ENCODE measurements around the gene UBE2G2.
A peak's percentile ranks its signal among the peaks of the same experiment; 100 is the strongest.

The UBE2G2 gene

DNA sequence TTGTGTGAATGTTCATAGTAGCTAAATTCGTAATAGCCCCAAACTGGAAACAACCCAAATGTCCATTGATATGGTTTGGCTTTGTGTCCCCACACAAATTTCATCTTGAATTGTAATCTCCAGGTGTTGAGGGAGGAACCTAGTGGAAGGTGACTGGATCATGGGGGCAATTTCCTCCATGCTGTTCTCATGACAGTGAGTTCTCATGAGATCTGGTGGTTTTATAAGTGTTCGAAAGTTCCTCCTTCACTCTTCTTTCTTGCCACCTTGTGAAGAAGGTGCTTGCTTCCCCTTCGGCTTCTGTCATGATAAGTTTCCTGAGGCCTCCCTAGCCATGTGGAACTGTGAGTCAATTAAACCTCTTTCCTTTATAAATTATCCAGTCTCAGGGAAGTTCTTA is 11.3 kb downstream of the UBE2G2 start:
- DNase-seq (ENCODE audit: low read depth, low spot score): no peak

DNA sequence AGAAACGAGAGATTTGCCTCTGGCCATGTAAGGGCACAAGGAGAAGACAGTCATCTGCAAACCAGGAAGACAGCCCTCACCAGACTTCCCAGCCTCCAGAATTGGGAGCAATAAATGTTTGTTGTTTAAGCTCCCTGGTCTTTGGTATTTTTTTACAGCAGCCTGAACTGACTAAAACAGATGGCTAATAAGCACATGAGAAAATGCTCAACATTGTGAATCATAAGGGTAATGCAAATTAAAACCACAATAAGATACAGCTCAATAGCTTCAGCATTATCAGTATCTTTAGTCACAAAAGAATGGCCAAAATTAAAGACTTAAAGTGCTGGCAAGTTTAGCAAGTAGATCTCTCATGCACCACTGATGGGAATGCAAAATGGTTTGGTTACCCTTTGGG is 11.7 kb downstream of the UBE2G2 start:
- DNase-seq (ENCODE audit: low read depth, low spot score): no peak

GRCh38 chr21:44785620-44786335 is 15.8 kb downstream of the UBE2G2 start:
- no peak for DNase-seq (ENCODE audit: low read depth, low spot score)

DNA sequence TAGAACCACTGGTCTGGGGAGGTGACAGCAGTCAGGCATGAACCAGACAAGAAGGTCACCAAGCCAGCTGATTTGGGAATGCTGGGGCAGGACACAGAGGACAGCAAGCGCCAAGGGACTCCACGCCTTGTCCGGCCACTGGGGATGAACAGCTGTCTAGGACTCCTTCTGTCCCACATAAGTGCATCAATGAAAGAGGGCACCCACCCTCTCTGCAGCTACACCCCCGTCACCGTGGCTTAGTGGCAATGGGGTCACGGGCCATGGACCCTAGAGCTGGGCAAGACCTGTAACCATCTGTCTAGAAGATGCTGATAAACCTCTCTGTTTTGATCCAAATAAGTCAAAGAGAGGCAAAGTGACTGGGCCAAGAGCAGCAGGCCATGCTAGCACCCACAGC is 16.8 kb downstream of the UBE2G2 start:
- DNase-seq (ENCODE audit: low read depth, low spot score): no peak

GRCh38 chr21:44783020-44783696 is 18.5 kb downstream of the UBE2G2 start:
- no peak for DNase-seq (ENCODE audit: low read depth, low spot score)

GRCh38 chr21:44780767-44781459 is 20.7 kb downstream of the UBE2G2 start:
- no peak for DNase-seq (ENCODE audit: low read depth, low spot score)

DNA sequence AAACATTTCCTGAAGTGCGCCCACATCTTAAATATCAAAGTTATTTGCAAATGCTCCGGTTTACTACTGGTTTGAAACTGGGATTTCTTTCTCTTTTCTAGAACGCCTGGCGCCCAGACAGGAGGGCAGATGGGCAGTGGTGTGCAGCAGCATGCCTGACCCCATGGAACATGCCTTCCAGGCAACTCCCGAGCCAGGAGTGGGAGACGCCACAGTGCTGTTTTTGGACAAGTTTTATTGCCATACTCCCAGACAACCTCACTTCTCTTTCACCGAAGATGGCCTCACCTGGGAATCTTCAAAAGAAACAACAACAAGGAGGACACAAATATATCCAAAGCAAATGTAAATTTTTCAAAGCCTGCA is 21.5 kb downstream of the UBE2G2 start:
- DNase-seq (ENCODE audit: low read depth, low spot score): no peak

DNA sequence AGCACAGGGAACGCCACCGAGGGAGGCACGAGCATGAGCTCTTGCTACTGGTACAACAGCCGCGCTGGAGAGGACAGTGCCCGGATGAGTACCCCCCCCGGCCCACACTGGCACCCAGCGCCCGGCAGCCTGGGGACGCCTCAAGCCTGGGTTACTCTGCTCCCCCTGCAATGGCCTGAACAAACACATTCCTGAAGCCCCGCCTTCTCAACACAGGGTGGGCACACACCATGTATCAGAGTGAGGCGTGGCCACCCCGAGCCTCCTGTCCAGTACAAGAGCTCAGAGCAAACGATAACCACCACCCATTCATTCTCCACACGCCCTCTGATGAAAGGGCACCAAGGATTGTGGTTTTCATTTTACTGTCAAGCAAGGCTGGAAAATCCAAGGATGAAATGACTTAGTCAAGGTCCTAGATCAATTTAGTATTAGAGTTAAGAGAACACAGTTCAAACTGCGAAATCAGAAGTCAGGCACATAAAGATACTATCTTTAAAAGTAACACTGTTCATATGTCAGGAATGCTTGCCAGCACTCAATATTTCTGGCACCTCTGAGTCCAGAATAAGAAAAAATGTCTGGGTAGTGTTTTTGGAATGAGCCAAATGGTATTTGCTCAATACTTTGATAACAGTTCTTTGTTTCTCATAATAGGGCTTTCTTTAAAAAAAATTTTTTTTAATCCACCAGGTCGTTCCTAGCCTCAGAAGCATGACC is 22.0 kb downstream of the UBE2G2 start:
- DNase-seq (ENCODE audit: low read depth, low spot score): no peak

DNA sequence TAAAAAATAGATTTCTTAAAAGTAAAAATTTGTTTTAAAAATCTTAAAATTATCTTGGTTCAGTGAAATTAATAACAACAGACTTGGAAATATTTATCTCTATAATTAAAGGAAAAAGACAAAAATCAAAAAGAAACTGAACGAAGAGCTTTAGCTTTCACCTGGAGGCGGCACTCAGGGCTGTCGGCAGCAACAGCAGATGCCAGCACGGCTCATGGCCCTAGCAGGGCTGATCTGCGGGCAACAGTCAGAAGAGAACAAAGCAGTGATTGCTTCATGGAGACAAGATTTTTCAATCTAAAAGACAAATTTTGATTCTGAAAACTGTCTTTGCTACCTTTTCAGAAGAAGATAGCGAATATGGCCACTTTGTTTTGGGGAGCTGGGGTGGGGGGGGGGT is 22.6 kb downstream of the UBE2G2 start:
- no peak for DNase-seq (ENCODE audit: low read depth, low spot score)

DNA sequence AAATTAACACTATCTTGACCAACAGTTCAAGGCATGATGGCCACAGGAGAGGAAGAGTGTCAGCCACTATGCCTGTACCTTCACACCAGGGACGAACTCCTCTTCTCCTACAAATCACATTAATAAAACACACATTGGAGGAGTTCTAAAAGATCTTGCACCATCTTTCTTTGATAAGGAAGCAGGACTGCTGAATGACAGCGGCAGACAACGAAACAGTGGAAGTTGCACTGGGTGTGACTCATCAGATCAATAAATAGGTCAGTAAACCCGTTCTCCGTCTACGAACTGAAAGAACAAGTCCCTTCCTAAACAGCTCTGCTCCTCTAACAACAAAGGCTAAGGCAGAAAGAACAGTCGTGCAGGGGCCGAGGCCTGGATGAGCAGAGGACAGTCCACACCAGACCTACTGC is 23.1 kb downstream of the UBE2G2 start:
- no peak for DNase-seq (ENCODE audit: low read depth, low spot score)

- DNase-seq (ENCODE audit: low read depth, low spot score): no peak
These were observed 23.5 kb downstream of the UBE2G2 start for GRCh38 chr21:44778094-44778493.

DNA sequence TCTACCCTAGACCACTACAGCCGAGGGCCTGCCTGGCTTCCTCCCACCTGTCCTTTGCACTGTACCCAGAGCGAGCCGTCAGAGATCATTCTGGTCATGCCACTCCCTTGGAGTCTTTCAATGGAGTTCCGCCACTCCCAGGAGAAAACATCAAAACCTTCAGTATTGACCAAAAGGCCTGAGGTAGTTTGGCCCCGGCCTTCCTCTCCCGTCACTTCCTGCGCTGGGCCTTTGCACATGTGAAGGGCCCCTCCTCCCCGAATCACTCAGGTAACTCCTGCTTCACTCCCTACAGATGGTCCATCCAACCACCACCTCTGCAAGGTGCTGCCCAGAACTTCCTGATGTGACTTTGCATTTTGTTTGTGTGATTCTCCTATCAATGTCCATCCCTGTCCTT is 26.6 kb downstream of the UBE2G2 start:
- no peak for DNase-seq (ENCODE audit: low read depth, low spot score)

DNA sequence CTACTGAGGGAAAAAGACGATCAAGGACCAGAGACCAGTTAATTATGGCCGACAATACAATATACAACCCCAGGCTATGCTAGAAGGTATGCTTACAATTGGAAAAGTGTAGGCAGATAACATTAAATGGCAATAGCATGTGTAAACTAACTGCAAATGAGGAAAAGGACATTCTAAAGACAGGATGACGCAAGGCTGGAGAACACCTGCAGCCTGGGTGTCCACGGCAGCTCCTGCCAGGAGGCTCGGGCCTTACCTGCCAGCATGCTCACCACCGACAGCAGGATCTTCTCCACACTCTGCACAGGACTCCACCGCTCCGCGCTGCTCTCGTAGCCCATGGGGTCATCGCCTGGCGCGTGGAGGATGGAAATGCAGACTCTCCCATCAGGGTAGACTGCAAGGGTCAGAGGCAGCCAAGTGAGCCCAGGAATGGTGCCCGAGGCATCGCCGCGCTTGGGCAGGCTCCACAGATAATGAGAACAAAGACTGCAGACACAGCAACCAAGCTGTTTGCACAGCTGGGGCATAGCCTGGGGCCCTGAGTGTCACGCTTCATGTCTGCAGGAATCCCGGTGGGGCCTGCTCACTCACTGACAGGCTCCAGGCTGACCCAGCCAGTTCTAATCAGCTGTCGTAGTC is 28.2 kb downstream of the UBE2G2 start:
- peak; percentile 98 for DNase-seq (ENCODE audit: low read depth, low spot score)

DNA sequence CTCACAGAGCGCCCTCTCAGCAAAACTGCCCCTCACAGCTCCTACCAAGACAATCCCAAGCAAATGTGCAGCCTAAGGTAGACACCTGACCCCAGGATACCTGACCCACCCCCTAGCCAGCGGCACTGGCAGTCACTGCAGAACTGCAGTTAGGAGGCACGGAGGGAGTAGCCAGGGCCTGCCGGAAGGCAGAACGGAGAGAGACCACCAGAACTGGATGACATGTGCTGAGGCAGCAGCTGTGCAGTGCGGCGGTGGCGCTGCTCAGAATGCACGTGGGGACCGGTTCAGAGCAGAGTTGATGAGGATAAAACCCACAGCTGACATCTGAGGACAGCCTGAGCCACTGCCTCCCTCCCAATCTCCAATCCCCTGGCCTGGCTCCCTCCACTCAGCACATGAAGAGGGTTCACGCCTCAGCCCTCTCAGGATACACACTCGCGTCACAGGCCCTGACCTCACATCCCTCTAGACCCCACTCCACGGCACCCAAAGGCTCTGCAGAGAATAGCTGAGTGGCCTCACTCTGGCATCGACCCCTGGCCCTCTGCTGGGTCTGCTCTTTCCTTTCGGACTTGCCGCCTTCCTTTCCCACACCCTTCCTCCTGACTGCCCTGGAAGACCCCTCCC is 29.6 kb downstream of the UBE2G2 start:
- no peak for DNase-seq (ENCODE audit: low read depth, low spot score)

- DNase-seq (ENCODE audit: low read depth, low spot score): peak; percentile 87
These were observed 33.5 kb downstream of the UBE2G2 start for GRCh38 chr21:44767834-44768831.

DNA sequence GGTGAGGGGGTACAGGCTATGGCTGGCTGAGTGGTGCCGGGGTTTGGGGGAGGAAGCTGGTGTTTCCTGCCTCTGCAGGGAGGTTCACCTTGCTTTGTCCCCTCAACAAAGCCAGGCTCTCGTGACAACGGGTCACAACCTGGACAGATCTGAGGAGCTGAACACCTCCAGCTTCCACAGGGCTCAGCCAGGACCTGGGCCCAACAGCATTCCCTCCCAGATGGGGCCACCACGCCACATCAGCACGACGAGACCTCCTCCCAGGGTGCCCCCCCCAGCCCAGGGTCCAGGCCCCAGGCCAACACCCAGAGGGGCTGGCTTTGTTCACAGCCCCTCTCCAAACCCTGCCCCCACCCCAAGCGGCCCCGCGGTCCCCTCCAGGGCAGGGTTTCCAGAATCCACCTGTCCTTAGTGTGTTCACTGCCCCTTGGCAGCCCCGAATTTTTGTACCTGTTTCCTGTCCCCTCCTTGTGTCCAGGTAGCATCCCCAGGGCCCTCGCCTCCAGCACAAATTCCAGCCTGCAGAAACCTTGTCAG is 34.7 kb downstream of the UBE2G2 start:
- DNase-seq (ENCODE audit: low read depth, low spot score): no peak

GRCh38 chr21:44766014-44766817 is 35.4 kb downstream of the UBE2G2 start:
- DNase-seq (ENCODE audit: low read depth, low spot score): no peak

DNA sequence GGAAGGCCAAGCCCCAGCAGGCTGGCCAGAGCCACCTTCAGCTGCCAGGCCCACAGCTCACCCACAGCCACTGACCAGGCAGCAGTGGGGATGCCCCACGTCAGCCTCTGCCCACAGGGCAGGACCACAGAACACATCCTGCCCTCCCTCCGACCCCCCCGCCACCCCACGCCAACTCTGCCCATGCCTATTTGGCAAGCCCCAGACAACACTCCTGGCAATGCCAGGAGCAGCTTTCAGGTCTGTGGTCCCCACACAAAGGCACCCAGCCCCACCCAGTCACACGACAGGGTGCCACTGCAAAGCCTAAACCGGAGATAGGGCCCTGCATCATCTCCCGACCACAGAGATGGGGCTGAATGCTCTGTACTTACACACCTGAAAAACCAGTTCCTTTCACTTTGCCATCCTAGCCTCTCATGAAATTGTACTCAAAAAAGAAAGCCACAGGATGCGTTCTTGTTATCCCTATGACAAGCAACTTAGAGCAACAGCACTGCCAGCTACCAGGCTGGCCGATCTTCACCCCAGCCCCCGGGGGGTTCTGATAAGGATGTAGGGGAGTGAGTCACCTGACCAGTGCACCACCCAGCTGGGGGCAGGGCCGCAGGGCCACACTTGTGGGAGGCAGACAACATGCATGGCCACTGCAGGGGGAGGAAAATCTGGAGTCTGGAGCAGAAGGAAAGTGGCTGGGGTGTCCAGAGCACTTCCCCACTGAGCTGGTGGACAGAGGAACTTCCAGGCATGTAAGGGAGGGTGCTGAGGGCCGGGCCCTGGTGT is 36.2 kb downstream of the UBE2G2 start:
- DNase-seq (ENCODE audit: low read depth, low spot score): no peak

All from ELF-1 (cell line).